ENCODE measurements around the gene AGAP9.
"Not testable (repeated sequence)": the region's sequence is repeated elsewhere in the genome, so short reads cannot be mapped to it uniquely, and the experiment has no call there.

AGAP9 gene

DNA sequence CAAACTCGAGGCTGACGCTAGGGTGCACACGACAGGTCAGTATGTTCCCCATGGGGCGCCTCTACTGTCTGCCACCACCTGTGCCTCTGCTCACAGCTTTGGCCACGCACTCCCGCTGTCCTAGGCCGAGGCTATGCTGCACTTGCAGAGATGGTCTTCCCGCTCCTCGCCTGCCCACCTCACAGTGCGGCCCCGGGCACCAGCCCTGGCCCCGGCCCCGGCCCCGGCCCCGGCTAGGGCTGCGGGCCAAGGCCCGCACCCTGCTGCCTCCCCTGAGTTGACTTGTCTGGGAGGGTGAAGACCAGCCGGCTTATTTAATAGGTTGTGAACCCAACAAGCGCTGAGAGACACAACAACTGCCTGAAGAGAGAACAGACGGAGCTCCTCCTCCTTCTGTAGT, at the start of gene AGAP9:
TSS of gene AGAP9 (minus strand) at position 164 of the 400 bp plus-strand sequence. CDS start at position 52, 112 bp downstream.
- not testable (repeated sequence) for DNase-seq

DNA sequence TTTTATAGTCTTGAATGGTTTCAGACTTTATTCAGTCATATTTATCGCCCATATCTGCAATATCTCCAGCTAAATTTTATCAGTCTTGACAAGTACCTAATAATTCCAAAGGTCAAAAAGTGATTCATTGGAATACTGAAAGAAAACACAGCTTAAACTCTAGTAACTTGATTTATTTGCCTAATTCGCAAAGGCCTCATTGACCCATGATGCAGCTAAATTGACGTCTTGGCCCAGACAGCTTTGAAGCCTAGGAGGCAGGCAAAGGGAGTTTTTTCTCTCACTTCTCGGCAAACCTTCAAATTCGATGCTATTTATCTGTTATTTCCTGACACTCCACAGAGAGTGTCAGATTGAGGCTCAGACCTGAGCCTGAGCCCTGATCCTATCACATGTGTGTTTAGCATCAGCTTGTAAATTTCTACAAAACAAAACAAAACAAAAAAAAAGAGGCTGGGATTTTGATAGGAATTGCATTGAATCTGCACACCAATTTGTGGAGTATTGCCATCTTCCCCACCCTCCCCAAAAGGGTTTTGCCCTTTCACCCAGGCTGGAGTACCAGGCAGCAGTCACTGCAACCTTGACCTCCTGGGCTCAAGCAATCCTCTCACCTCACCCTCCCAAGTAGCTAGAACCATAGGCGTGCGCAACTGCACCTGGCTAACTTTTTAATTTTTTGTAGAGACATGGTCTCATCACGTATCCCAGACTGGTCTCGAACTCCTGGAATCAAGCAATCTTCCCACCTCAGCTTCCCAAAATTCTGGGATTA, 47.9 kb upstream of the AGAP9 start:
- not testable (repeated sequence) for DNase-seq

DNA sequence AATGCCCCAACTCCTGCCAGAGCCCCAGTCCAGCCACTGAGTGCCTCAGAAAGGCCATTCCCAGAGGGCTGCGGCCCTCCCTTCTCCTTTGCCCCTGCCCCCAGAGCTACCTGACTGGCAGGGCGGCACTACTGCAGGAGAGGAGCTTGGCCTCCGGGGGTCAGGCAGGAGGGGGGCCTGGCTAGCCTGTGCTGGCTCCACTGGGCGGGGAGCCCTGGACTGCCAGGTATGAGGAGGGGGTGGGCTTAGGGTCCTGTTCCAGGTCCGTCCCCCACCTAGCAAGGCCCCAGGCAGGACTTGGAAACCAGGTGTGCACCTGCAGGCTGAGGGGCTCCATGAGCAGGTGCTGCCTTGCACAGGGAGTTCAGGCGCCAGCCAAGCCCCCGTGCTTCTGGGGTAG, 43.3 kb upstream of the AGAP9 start:
- not testable (repeated sequence) for DNase-seq

DNA sequence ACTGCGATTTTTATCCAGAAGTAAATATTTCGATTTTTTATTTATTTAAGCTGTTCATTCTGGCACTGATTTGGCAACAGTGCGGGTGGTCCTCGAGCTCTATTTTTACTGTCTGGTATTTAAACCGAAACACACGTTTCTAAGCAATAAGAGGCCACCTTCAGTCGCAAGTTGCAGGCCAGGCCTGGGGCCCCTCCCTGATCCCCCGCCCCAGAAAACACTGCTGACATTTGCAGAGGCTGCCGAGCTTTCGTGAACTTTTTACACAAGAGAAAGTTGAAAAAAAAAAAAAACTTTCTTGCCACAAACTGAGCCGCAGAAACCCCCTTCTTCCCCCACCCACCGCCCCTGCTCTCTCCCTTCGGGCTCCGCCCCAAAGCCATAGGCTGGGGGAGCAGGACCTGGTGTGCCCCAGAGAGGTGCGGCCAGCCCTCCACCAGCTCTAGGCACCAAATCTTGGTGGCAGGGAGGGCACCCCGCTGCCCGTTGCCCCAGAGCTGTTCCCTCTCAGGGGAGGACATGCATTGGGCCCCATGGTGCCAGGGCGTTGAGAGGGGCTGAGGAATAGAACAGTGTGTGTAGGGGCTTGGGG, 42.8 kb upstream of the AGAP9 start:
- DNase-seq = not testable (repeated sequence)

DNA sequence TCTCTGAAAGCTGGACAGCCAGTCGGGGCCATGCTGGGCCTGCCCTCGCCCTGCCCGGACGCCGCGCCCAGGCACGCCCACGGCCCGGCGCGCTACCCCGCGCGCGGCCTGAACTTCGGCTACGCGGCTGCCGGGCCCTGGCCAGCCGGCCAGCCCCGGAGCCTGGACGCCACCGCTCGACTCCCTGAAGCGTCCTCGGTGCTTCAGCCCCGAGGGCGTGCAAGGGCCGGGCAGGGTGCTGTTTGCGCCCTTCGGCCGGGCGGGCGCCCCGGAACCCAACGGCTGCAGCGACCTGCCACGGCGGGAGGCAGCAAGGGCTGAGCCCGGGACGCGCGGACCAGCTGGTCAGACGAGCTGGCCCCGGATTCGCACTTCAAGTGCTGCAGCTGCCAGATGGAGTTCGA, 42.1 kb upstream of the AGAP9 start:
- DNase-seq = not testable (repeated sequence)

DNA sequence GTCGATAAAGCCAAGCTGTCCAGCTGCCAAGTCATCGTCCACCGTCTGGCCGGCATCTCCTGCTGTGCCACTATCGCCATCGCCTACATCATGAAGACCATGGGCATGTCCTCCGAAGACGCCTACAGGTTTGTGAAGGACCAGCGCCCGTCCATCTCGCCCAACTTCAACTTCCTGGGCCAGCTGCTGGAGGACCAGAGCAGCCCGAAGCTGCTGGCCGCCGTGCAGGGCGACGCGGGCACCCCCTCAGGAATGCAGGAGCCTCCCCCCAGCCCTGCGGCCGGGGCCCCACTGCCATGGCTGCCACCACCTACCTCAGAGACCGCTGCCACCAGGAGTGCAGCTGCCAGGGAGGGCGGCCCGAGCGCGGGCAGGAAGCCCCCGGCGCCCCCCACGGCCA, 41.5 kb upstream of the AGAP9 start:
- not testable (repeated sequence) for DNase-seq

DNA sequence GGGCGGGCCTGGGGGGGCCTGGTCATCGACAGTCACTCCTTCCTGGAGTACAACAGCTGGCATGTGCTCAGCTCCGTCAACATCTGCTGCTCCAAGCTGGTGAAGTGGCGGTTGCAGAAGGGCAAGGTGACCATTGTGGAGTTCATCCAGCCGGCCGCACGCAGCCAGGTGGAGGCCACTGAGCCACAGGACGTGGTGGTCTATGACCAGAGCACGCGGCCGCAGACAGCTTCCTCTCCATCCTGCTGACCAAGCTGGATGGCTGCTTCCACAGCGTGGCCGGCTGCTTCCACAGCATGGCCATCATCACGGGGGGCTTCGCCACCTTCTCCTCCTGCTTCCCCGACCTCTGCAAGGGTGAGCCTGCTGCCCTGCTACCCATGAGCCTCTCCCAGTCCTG, 40.9 kb upstream of the AGAP9 start:
- DNase-seq = not testable (repeated sequence)

DNA sequence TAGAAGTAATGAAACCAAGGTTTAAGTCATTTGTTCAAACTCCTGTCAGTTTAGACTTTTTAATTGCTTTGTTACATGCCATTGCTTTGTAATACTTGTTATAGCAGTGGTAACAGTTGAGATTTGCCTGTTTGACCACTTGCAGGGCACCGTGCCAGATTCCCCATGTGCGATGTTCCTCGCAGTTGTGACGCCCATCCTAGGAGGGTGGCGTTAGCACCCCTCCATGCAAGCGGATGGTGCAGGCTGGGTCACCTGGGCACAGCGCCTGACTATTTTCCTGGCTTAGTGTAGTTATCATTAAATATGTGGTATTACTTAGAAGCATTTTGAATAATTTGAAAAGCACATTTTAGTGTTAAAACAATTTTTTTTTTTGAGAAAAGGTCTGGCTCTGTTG, 37.0 kb upstream of the AGAP9 start:
- not testable (repeated sequence) for DNase-seq

DNA sequence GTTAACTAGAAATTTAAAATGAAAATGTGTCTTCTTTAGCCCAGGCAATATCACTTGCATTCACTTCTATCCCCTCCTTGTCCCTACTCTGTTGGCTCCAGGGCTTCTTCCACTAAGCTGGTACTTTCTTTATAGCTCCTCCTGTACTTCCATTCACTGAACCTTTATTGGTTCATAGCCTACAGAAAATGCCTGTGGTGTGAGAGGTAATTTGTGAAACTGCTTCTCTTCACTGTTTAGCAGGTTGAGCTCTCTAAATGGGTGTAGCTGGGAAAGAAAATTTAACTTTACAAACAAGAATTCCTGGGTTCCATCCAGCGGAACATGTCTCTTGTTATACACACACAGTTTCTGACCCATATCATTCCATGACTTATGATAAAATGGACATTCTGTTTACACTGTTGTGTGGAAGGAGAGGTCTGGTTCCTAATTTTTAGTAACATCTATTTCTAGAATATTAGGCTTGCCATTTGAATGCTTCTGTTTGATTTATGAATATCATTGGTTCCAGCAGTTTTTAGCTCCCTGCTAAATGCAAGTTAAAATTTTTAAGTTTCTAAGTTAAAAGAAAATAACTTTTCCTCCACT, 36.4 kb upstream of the AGAP9 start:
- not testable (repeated sequence) for DNase-seq

DNA sequence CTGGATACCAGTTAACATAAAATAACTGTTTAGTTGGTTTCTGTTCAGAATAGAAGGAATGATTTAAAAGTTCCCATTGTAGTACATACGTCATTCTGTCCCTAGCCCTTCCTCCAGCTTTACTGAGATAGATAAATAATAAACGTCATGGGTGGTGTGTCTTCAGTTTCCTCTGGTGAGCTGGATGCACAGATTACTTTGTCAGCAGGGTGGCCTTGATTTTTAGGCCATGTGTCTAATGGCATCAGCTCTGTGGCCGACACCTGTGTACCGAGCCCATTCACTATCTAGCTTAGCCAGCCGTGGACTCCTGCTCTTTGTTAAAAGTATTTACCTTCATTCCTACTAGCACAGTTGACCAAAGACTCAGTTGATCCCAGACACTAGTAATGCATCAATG, 34.7 kb upstream of the AGAP9 start:
- not testable (repeated sequence) for DNase-seq

DNA sequence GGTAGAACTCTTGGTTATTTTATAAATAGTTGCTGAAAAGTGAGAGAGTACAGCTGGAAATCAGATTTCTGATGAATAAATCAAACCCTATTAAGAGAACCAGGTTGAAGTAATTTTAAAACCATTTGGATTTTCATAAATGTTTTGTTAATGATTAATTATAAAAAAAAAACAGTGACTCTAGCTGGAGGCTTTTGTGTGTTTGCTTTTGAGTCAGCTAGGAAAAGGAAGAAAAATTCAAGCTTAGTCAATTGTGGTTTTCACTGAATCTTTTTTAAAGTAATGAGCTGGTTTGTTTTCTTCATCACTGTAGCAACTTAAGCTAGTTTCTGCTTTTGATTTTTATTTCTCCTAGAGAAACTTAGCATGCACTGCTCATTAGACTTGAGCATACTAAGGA, 34.2 kb upstream of the AGAP9 start:
- not testable (repeated sequence) for DNase-seq

DNA sequence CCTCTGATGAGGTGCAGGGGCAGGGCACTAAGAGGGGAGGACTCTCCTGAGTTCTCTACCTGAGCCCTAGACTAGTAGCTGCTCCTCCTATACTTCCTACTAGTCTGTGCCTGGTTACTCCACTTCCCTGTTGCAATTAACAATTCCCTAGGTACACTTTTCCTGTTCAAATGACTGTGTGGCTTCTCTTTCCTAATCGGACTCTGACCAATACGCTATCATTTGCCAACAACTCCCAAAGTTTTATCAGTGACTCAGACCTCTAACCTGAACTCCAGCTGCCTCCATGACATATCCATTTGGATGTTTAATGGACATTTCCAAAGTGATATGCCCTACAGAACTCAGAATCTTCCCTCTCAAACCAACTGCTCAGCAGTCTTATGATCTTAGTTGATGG, 31.9 kb upstream of the AGAP9 start:
- DNase-seq = not testable (repeated sequence)

DNA sequence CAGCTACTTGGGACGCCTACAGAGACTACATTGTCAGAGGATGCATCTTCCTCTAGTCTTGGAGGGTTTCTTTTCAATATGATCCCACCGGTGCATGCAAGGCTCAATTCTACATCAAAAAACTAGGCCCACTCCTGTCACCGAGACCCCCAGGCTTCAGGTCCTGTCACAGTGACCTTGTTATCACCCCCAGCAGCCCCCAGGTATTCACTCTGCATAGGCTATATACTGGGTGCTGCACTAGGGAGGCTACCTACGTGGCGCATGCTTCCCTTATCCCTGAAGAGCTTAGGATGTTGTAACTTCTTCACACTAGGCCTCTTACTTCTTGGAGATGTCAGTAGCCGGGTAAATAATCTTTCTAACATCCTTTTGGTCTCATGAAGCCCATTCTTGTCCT, 31.1 kb upstream of the AGAP9 start:
- DNase-seq = not testable (repeated sequence)

DNA sequence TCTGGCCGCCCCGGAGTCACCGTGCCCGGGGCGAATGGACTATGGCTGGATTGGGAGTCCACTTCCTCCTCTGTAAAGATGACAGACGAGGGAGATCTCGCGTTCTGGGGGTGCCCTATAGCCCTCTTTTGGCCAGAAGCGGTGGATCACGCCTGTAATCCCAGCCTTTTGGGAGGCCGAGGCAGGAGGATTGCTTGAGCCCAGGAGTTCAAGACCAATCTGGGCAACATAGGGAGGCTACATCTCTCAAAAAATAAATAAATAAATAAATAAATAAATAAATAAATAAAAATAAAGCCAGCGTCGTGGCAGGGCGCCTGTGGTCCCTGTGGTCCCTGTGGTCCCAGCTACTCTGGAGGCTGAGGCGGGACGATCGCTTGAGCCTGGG, 30.4 kb upstream of the AGAP9 start:
- DNase-seq = not testable (repeated sequence)

DNA sequence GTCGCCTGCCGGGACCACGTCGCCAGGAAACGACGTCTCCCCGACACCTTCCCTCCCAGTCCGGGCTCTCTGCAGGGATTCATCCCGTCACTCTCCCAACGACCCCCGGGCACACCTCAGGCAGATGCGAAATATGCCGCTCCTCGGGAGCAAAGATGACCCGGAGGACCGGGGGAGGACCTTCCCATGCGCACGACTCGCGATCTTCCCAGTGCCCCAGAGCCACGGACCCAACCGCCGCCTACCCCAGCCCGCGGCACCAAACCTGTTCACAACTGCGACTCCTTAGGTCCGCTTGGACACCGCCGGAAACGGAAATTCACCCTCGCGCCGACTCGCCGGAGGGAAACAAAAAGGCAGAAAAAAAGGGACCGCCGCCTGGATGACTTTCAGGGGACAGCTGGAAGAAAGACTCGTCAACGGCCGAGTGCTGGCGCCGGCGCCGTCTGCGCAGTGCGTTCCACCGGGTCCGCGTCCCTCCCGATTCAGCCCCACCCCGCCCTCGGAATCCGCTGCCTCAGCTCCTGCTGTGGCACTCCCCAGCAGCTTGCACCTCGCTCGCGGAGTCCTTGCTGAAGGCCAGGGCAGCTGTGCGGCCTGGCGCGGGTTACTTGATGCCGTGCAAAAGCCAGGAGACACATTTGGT, 29.9 kb upstream of the AGAP9 start:
- DNase-seq = peak; percentile 74 to 79

DNA sequence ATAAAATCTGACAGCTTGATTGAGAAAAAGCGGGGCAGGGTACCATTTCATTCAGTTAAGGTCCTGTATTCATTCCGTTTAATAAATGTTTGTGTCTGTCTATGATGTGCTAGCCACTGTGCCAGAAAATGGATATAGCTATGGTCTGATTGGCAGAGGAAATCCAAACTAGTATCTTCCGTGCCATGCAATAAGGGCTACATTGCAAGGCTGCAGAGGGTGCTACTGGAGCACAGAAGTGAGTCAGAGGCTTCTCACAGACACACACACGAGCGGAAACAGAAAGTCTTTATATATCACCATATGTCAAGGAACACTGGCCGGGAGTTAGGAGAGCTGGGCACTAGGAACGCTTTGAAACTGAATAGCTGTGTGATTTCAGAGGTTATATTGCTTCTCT, 29.3 kb upstream of the AGAP9 start:
- DNase-seq = peak; percentile 30 to 47

DNA sequence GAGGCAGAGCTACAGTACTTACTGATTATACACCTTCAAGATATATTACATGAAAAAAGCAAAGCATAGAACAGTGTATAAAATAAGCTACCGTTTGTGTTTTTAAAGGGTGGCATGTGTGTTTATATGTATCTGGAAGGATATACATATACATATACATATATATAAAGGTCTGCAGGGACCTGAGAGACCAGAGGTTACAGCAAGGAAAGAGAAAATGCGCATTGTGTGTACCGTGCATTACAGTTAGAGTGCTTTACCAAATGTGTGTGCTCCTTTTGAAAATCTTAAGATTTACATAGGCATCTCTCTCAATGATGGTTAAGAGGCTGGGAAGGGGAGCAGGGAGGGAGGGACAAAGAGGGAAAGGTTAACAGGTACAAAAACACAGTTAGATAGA, 23.8 kb upstream of the AGAP9 start:
- not testable (repeated sequence) for DNase-seq

DNA sequence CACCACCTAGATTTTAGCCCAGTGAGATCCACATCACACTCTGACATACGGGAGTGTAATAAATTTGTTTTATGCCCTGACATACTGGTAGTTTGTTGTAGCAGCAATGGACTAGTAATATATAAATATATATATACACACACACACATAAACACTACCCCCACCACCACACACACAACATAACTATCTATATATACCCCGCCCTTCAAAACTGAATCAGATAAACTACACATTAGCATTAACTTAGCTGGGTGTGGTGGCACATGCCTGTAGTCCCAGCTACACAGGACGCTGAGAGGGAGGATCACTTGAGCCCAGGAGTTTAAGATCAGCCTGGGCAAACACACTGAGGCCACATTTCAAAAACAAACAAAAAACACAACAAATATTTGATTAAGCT, 13.0 kb upstream of the AGAP9 start:
- not testable (repeated sequence) for DNase-seq

DNA sequence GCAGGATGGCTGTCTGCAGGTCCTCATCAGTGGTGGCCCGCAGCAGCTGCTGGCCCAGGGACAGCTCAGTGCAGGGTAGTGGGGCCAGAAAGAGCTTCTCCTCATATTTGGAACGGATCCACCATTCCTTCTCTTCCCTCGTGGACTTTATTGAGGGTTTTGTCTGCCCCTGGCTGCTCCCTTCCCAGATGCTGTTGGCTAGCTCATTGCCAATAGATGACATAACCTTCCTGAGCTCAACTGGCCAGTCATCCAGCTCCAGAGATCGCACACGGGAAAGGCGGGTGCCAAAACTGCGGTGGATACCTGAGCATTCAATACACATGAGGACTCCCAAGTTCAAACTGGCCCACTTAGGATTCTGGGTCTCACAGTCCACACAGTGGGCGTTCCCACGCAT, 21.1 kb downstream of the AGAP9 start:
- DNase-seq = not testable (repeated sequence)

DNA sequence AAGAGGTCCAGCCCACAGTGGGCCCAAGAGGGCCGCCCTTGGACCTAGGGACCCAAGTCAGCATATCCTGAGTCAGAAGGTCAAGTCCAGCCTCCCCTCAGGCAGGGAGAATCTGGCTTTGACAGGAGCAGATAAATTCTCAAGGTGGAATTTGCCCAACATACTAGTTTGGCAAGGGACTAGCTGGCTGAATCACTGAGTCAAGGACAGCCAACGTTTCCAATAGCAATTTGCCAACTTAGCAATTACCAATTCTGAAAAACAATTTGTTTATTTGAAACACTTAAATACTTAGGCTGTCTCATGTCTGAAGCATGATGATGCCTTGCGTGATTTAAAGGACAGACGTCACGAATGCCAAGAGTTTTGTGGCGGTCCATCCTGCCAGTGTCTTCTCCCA, 29.2 kb downstream of the AGAP9 start:
- not testable (repeated sequence) for DNase-seq

DNA sequence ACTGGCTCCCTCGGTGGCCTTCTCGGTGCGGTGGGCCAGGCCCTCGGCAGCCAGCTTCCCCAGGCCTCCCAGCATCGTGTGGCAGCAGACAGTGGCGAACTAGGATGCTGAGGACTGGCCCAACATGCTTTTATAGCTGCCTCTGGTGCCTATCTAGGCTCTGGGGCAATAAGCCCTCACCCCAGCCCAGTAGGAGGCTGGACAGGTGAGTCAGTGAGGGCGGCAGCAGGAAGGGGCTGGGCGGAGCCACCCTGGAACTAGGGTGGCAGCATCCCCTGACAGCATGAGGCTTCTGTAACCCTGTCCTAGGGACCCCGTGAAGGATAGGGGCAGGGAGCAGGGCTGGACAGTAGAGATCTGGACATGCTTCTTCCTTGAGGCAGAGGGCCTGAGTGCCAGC, 31.8 kb downstream of the AGAP9 start, which contains the start of gene FAM25G:
TSS of gene FAM25G (minus strand) at position 101 of the 400 bp plus-strand sequence. CDS start at position 75, 26 bp downstream.
- not testable (repeated sequence) for DNase-seq

DNA sequence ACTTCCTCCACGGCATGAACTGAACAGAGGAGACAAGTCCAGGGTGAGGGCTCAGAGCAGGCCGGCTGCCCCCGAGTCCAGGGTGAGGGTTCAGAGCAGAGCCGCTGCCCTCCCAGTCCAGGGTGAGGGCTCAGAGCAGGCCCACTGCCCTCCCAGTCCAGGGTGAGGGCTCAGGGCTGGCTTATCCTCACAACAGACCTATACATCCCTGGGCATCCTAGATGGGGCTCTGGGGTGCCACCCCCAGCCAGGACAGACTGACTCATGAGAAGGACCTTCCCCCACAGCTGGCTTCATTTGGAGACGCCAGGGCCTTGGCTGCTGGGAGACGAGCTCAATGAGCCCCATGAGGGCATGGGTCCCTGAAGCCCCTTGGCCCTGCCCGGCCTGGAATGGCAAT, 33.8 kb downstream of the AGAP9 start:
- DNase-seq = not testable (repeated sequence)

DNA sequence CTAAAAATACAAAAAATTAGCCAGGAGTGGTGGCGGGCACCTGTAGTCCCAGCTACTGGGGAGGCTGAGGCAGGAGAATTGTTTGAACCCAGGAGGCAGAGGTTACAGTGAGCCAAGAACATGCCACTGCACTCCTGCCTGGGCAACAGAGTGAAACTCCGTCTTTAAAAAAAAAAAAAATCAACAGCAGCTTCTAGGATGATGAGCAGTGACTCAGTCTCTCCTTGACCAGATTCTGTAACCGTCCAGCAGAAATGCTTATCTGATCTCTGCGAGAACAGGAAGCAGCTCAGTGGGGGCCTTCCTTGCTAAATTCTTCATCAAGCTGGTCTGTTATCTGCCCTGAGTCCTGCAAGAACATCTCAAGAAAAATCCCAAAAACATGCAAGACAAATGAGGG, 37.5 kb downstream of the AGAP9 start:
- DNase-seq = not testable (repeated sequence)
